H9 (cell line): ENCODE results near the gene MPC1L. TPM values are rescaled to one million over a fixed set of nuclear protein-coding genes. Genes with fewer than 3 reads are reported as not detected.
"Not testable (repeated sequence)": the region's sequence is repeated elsewhere in the genome, so short reads cannot be mapped to it uniquely, and the experiment has no call there.

Experiments used
- DNase-seq: peaks from one replicate; pipeline ENCODE4 v3.0.0-alpha.2; 2017
- H2AFZ ChIP-seq: one replicate; pipeline ENCODE4 v1.6.1; 2013; ENCODE audit warnings: mild to moderate bottlenecking, low read length, control low read depth, moderate library complexity
- H2AK5ac ChIP-seq: 2 replicates; pipeline ENCODE4 v1.6.1; 2013; ENCODE audit warnings: low read length, control low read depth, mixed read lengths; ENCODE audit not compliant: insufficient read length
- H2BK120ac ChIP-seq: one replicate; pipeline ENCODE4 v1.6.1; 2013; ENCODE audit warnings: low read depth, mild to moderate bottlenecking, low read length, control low read depth, inconsistent platforms; ENCODE audit not compliant: poor library complexity, severe bottlenecking
- H2BK12ac ChIP-seq: 2 replicates; pipeline ENCODE4 v1.6.1; 2013; ENCODE audit warnings: low read length, control low read depth, mixed read lengths, low read depth; ENCODE audit not compliant: insufficient read length
- H2BK15ac ChIP-seq: 2 replicates; pipeline ENCODE4 v1.6.1; 2013; ENCODE audit warnings: low read depth, low read length, control low read depth
- H2BK20ac ChIP-seq: one replicate; pipeline ENCODE4 v1.6.1; 2013; ENCODE audit warnings: low read depth, mild to moderate bottlenecking, low read length, control low read depth, inconsistent platforms; ENCODE audit not compliant: poor library complexity, severe bottlenecking
- H2BK5ac ChIP-seq: 2 replicates; pipeline ENCODE4 v1.6.1; 2013; ENCODE audit warnings: low read length, control low read depth, mixed read lengths; ENCODE audit not compliant: insufficient read length
- H3K14ac ChIP-seq: 2 replicates; pipeline ENCODE4 v1.6.1; 2013; ENCODE audit warnings: low read length, control low read depth; ENCODE audit not compliant: insufficient read depth
- H3K18ac ChIP-seq: 2 replicates; pipeline ENCODE4 v1.6.1; 2013; ENCODE audit warnings: low read depth, mild to moderate bottlenecking, mixed read lengths, low read length, control low read depth; ENCODE audit not compliant: insufficient read length
- H3K23ac ChIP-seq: 2 replicates; pipeline ENCODE4 v1.6.1; 2013; ENCODE audit warnings: low read length, control low read depth, mixed read lengths, low read depth; ENCODE audit not compliant: insufficient read length
- H3K23me2 ChIP-seq: 2 replicates; pipeline ENCODE4 v1.6.1; 2013; ENCODE audit warnings: low read depth, mild to moderate bottlenecking, mixed read lengths, low read length, control low read depth; ENCODE audit not compliant: insufficient read length, poor library complexity, severe bottlenecking
- H3K27ac ChIP-seq: 2 replicates; pipeline ENCODE4 v1.5.1; 2013; ENCODE audit warnings: low read length, control low read depth, mixed read lengths, low read depth; ENCODE audit not compliant: insufficient read length
- H3K27me3 ChIP-seq: 2 replicates; pipeline ENCODE4 v1.6.1; 2013; ENCODE audit warnings: low read length, control low read depth, inconsistent platforms; ENCODE audit not compliant: insufficient read depth
- H3K4ac ChIP-seq: 2 replicates; pipeline ENCODE4 v1.6.1; 2013; ENCODE audit warnings: low read depth, mild to moderate bottlenecking, control low read depth, inconsistent platforms, low read length, moderate library complexity
- H3K4me1 ChIP-seq: 2 replicates; pipeline ENCODE4 v1.6.1; 2013; ENCODE audit warnings: low read length, control low read depth, inconsistent platforms; ENCODE audit not compliant: insufficient read depth
- H3K4me2 ChIP-seq: 2 replicates; pipeline ENCODE4 v1.6.1; 2013; ENCODE audit warnings: low read length, control low read depth, mixed read lengths; ENCODE audit not compliant: insufficient read length, insufficient read depth
- H3K56ac ChIP-seq: 2 replicates; pipeline ENCODE4 v1.6.1; 2013; ENCODE audit warnings: low read depth, mild to moderate bottlenecking, mixed read lengths, low read length, control low read depth; ENCODE audit not compliant: insufficient read length
- H3K79me1 ChIP-seq: 2 replicates; pipeline ENCODE4 v1.6.1; 2013; ENCODE audit warnings: low read depth, mild to moderate bottlenecking, moderate library complexity, low read length, control low read depth, inconsistent platforms; ENCODE audit not compliant: insufficient read depth, poor library complexity, severe bottlenecking
- H3K79me2 ChIP-seq: 2 replicates; pipeline ENCODE4 v1.6.1; 2013; ENCODE audit warnings: low read length, control low read depth, inconsistent platforms; ENCODE audit not compliant: insufficient read depth
- H3K9ac ChIP-seq: 2 replicates; pipeline ENCODE4 v1.6.1; 2013; ENCODE audit warnings: low read length, control low read depth, mixed read lengths; ENCODE audit not compliant: insufficient read length; ENCODE audit errors: extremely low read depth
- H3K9me3 ChIP-seq: one replicate; pipeline ENCODE4 v1.6.1; 2013; ENCODE audit warnings: low read depth, low read length, inconsistent platforms; ENCODE audit not compliant: control insufficient read depth
- H3T11ph ChIP-seq: one replicate; pipeline ENCODE4 v1.6.1; 2013; ENCODE audit warnings: mild to moderate bottlenecking, low read length, control low read depth, inconsistent platforms
- H4K20me1 ChIP-seq: one replicate; pipeline ENCODE4 v1.6.1; 2013; ENCODE audit not compliant: control insufficient read depth, insufficient read length, insufficient read depth
- H4K5ac ChIP-seq: 2 replicates; pipeline ENCODE4 v1.6.1; 2013; ENCODE audit warnings: low read depth, mild to moderate bottlenecking, mixed read lengths, low read length, control low read depth; ENCODE audit not compliant: insufficient read length
- H4K8ac ChIP-seq: replicated peaks from 2 replicates; pipeline ENCODE4 v1.6.1; 2013; ENCODE audit warnings: low read length, control low read depth, mixed read lengths, low read depth; ENCODE audit not compliant: insufficient read length
- H4K91ac ChIP-seq: 2 replicates; pipeline ENCODE4 v1.6.1; 2013; ENCODE audit warnings: low read depth, mild to moderate bottlenecking, moderate library complexity, mixed read lengths, low read length, control low read depth; ENCODE audit not compliant: insufficient read length
- H3K27ac Mint-ChIP-seq, 3 experiments: 2 replicates in 2 of 3; 3 replicates in 1 of 3; pipeline ENCODE4 v1.8.0; 2020 to 2021; ENCODE audit warnings: mixed read lengths in 3 of 3, mild to moderate bottlenecking in 1 of 3, moderate library complexity in 1 of 3
- H3K27me3 Mint-ChIP-seq: 2 replicates; pipeline ENCODE4 v1.8.0; 2021; ENCODE audit warnings: low read depth, mild to moderate bottlenecking, moderate library complexity, mixed read lengths
- H3K36me3 Mint-ChIP-seq, 3 experiments: 2 replicates in 2 of 3; 3 replicates in 1 of 3; pipeline ENCODE4 v1.8.0; 2020 to 2021; ENCODE audit warnings: low read depth in 3 of 3, mixed read lengths in 3 of 3; ENCODE audit not compliant: insufficient read depth in 1 of 3
- H3K4me1 Mint-ChIP-seq, 2 experiments: 2 replicates each; pipeline ENCODE4 v1.8.0; 2020; ENCODE audit warnings: mixed read lengths in 2 of 2
- H3K4me3 Mint-ChIP-seq, 2 experiments: 2 replicates in 1 of 2; 3 replicates in 1 of 2; pipeline ENCODE4 v1.8.0; 2020 to 2021; ENCODE audit warnings: mild to moderate bottlenecking in 2 of 2, mixed read lengths in 2 of 2, moderate library complexity in 1 of 2
- H3K9me3 Mint-ChIP-seq, 2 experiments: 2 replicates in 1 of 2; 3 replicates in 1 of 2; pipeline ENCODE4 v1.8.0; 2020; ENCODE audit warnings: mild to moderate bottlenecking in 2 of 2, mixed read lengths in 2 of 2, moderate library complexity in 1 of 2
- CTCF ChIP-seq: fragments of 200-600 bp; sonication (generic); conservative IDR thresholded peaks from 3 replicates; pipeline ENCODE4 v1.8.0; 2021; ENCODE audit warnings: antibody characterized with exemption, mild to moderate bottlenecking
- WGBS: extraction: QIAGEN DNeasy Blood & Tissue Kit; methylation state at CpG from one replicate; pipeline ENCODE4 v1.1.7; 2013; ENCODE audit warnings: missing lambda C conversion rate, low lambda C conversion rate, mixed read lengths; ENCODE audit not compliant: insufficient read length; ENCODE audit errors: extremely low coverage; 5-methylcytosine and 5-hydroxymethylcytosine counted together
- total RNA-seq: library from RNA; stranded (reverse); gene quantifications from 2 replicates; pipeline ENCODE4 v1.2.1, GENCODE V29; 2021

MPC1L gene
- total RNA-seq, 1 experiment from 2014 or later, result not detected

- H3K4me3 Mint-ChIP-seq, result no peak overlapping the region
- H4K20me1 ChIP-seq, result no peaks in the 10 kb centered on the region
- H3K56ac ChIP-seq, result no peak overlapping the region
- no peak overlapping the region for H2BK120ac ChIP-seq
- H3K4me1 Mint-ChIP-seq, result peaks cover 7 to 10% of the 10 kb centered on the region in 2 experiments; a peak in 3 of 4 replicates
- no peak overlapping the region for H2AFZ ChIP-seq
- no peak overlapping the region for H2AK5ac ChIP-seq
- H3K4me1 ChIP-seq, result no peaks in the 10 kb centered on the region
- H3K9me3 ChIP-seq, result no peaks in the 10 kb centered on the region
- H3K23ac ChIP-seq, result no peak overlapping the region
- peaks cover 6% of the 10 kb centered on the region for H3K79me1 ChIP-seq
- H3K27me3 Mint-ChIP-seq, result peaks cover 2% of the 10 kb centered on the region
- H3K79me2 ChIP-seq, result peaks cover 10% of the 10 kb centered on the region; the same call in 1 of the 2 replicates
- TF ChIP-seq CTCF, result no peak
- H3K27me3 ChIP-seq, result no peaks in the 10 kb centered on the region
- H3K18ac ChIP-seq, result no peak overlapping the region
- DNase-seq, result no peak
- no peak overlapping the region for H3K4ac ChIP-seq
- H3K14ac ChIP-seq, result no peak overlapping the region
- no peak overlapping the region for H4K8ac ChIP-seq
- H4K91ac ChIP-seq, result no peak overlapping the region
- no peak overlapping the region for H3K4me2 ChIP-seq
- no peak overlapping the region for H2BK5ac ChIP-seq
- H3K9me3 Mint-ChIP-seq, result peaks cover 57 to 60% of the 10 kb centered on the region in 2 experiments
- peaks cover 0 to 4% (median 0%) of the 10 kb centered on the region in 3 experiments; a peak in 2 of 7 replicates for H3K36me3 Mint-ChIP-seq
- H2BK20ac ChIP-seq, result no peak overlapping the region
- H3K23me2 ChIP-seq, result peaks cover 4% of the 10 kb centered on the region
- H2BK15ac ChIP-seq, result no peak overlapping the region
- H3K9ac ChIP-seq, result no peak overlapping the region
- WGBS, result no CpG with 5 or more reads among the region's 2 CpGs
- no peak overlapping the region for H3T11ph ChIP-seq
- H4K5ac ChIP-seq, result no peak overlapping the region
- H3K27ac ChIP-seq, result no peak overlapping the region
- H3K27ac Mint-ChIP-seq, result no peak overlapping the region
- H2BK12ac ChIP-seq, result no peak overlapping the region
These were observed 40.4 kb upstream of the MPC1L start for GRCh38 chrX:40582811-40583210.

- H3K27me3 Mint-ChIP-seq, H3K4ac ChIP-seq, H4K8ac ChIP-seq, H3K79me1 ChIP-seq, H3K4me2 ChIP-seq, H3K4me1 ChIP-seq, H2BK12ac ChIP-seq, H2BK5ac ChIP-seq, H2BK15ac ChIP-seq, H2AFZ ChIP-seq, H2AK5ac ChIP-seq, H3K23ac ChIP-seq, H3T11ph ChIP-seq, H2BK20ac ChIP-seq, H3K18ac ChIP-seq, DNase-seq, H3K27me3 ChIP-seq, H4K91ac ChIP-seq, H3K4me1 Mint-ChIP-seq, H3K27ac ChIP-seq, H4K5ac ChIP-seq, H3K27ac Mint-ChIP-seq, H3K9ac ChIP-seq, H3K23me2 ChIP-seq, H3K79me2 ChIP-seq, H3K56ac ChIP-seq, H3K4me3 Mint-ChIP-seq, H4K20me1 ChIP-seq, H3K9me3 ChIP-seq, H3K14ac ChIP-seq, H2BK120ac ChIP-seq: not testable (repeated sequence)
- no CpG with 5 or more reads among the region's 1 CpG for WGBS
- Mint-ChIP-seq H3K9me3 (peaks cover 56% of the 10 kb centered on the region in 2 experiments), H3K36me3 (peaks cover 8 to 32% (median 21%) of the 10 kb centered on the region in 3 experiments; a peak in 6 of 7 replicates)
These were observed 35.6 kb upstream of the MPC1L start for GRCh38 chrX:40587623-40588022.
